Memory B cell (primary cell): ENCODE data around the gene NUP58.
"Not testable (repeated sequence)": the region's sequence is repeated elsewhere in the genome, so short reads cannot be mapped to it uniquely, and the experiment has no call there.

Experiments used
- ATAC-seq: fragments of 150-1000 bp; cut with Tn5 transposase; 2 replicates; pipeline ENCODE4 v1.10.0; 2021; ENCODE audit warnings: low read depth, mild to moderate bottlenecking, moderate library complexity
- DNase-seq, 2 donors: peaks; one replicate each; pipeline ENCODE4 v3.0.0; 2022; ENCODE audit warnings: low spot score in 2 of 2
- H3K27ac Mint-ChIP-seq: one replicate; pipeline ENCODE4 v1.8.0; 2022; ENCODE audit warnings: mild to moderate bottlenecking, moderate library complexity, mixed read lengths
- H3K27me3 Mint-ChIP-seq: one replicate; pipeline ENCODE4 v1.8.0; 2022; ENCODE audit warnings: mixed read lengths
- H3K36me3 Mint-ChIP-seq: one replicate; pipeline ENCODE4 v1.8.0; 2022; ENCODE audit warnings: mild to moderate bottlenecking, mixed read lengths
- H3K4me1 Mint-ChIP-seq: one replicate; pipeline ENCODE4 v1.8.0; 2022; ENCODE audit warnings: mixed read lengths
- H3K4me3 Mint-ChIP-seq: one replicate; pipeline ENCODE4 v1.8.0; 2022; ENCODE audit warnings: mild to moderate bottlenecking, moderate library complexity, mixed read lengths
- H3K9me3 Mint-ChIP-seq: one replicate; pipeline ENCODE4 v1.8.0; 2022; ENCODE audit warnings: mixed read lengths

NUP58 gene

GRCh38 chr13:25286969-25287961 lies 14.2 kb upstream of the NUP58 start, which contains the start of gene MTMR6:
Gene MTMR6, minus strand, starts transcription at chr13:25287488. Its CDS starts 241 bp downstream, at chr13:25287247.
- Mint-ChIP-seq H3K9me3 (no peaks in the 10 kb centered on the region), H3K36me3 (peaks cover 7% of the 10 kb centered on the region), H3K27ac (peak within 1 kb of the TSS; percentile 100), H3K4me3 (peak within 1 kb of the TSS; percentile 97), H3K27me3 (peaks cover 5% of the 10 kb centered on the region), H3K4me1 (peaks cover 14% of the 10 kb centered on the region)
- DNase-seq (peak; percentile 100), ATAC-seq (peak; percentile 88)

GRCh38 chr13:25288966-25289365 lies 12.5 kb upstream of the NUP58 start:
- DNase-seq (no peak), ATAC-seq (no peak)
- H3K27ac Mint-ChIP-seq, result no peak overlapping the region
- no peaks in the 10 kb centered on the region for H3K9me3 Mint-ChIP-seq
- H3K36me3 Mint-ChIP-seq, result no peaks in the 10 kb centered on the region
- no peak overlapping the region for H3K4me3 Mint-ChIP-seq
- peaks cover 5% of the 10 kb centered on the region for H3K27me3 Mint-ChIP-seq
- peaks cover 7% of the 10 kb centered on the region for H3K4me1 Mint-ChIP-seq

DNA sequence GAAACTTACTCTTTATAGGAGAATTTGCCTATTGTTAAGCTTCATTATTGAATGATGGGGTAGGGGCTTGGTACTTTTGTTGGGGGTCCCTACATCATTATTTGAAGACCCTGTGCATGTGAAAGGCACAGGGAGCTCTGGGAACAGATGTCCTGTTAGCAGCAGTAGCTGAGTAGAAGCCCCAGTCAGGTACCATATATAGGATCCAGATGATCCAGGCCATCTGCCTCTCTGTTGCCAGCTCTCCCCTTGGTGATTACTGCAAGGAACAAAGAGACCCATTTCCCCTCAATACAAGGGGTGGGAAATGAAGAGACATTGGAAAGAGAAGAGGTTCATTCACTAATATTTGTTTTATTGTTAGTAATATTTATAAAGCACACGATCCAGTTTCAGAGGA lies 9.7 kb upstream of the NUP58 start:
- H3K9me3 Mint-ChIP-seq, result no peaks in the 10 kb centered on the region
- no peak overlapping the region for H3K27ac Mint-ChIP-seq
- ATAC-seq, result no peak

DNA sequence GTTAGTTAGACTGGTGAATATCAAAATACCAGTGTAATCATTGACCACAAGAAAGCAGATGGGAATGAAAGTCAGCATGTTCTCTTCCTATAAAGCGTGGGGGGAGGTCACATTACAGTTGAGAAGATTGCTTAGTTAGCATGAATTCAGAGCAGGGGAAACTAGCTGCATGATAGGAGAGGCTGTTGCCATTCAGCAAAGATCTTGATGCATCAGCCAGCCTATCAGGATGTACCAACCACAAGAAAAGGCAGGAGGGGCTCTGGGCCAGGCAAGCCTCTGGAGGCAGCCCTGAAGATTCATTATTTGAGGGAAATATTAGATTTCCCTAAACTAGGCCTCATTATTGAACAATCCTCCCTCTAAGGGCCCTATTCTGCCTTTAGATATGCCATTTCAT lies 9.1 kb upstream of the NUP58 start:
- H3K4me1 Mint-ChIP-seq, result peaks cover 2% of the 10 kb centered on the region
- H3K36me3 Mint-ChIP-seq, result no peaks in the 10 kb centered on the region
- peaks cover 18% of the 10 kb centered on the region for H3K27me3 Mint-ChIP-seq
- no peak for ATAC-seq
- no peaks in the 10 kb centered on the region for H3K9me3 Mint-ChIP-seq
- H3K4me3 Mint-ChIP-seq, result no peak overlapping the region
- no peak overlapping the region for H3K27ac Mint-ChIP-seq
- DNase-seq, result no peak

More for the DNA sequence above, 9.7 kb upstream of the NUP58 start:
- DNase-seq, result no peak
- H3K4me3 Mint-ChIP-seq, result no peak overlapping the region
- peaks cover 16% of the 10 kb centered on the region for H3K27me3 Mint-ChIP-seq
- no peaks in the 10 kb centered on the region for H3K36me3 Mint-ChIP-seq
- peaks cover 2% of the 10 kb centered on the region for H3K4me1 Mint-ChIP-seq

DNA sequence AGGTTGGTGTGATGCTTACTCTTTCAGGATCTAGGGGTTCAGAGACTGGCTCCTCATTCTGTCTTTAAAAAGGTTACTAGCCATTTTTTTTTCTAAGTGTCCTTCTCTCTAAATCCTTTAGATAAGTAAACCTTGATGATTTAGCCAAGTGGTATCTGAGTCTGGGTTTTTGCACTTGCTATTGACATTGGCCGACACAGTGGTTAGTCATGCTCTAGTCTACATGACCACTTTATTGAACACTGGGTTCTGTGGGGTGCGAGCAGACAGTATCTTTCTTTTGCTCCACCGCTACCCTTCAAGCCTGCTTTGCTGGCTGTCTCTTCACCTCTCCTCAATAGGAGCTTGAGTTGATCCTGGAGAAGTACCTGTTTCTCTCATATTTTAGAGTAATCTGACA lies 6.2 kb upstream of the NUP58 start:
- ATAC-seq (no peak), DNase-seq (no peak)
- Mint-ChIP-seq H3K27me3 (peaks cover 17% of the 10 kb centered on the region), H3K4me3 (no peak overlapping the region), H3K27ac (no peak overlapping the region), H3K36me3 (no peaks in the 10 kb centered on the region), H3K4me1 (no peaks in the 10 kb centered on the region), H3K9me3 (no peaks in the 10 kb centered on the region)

DNA sequence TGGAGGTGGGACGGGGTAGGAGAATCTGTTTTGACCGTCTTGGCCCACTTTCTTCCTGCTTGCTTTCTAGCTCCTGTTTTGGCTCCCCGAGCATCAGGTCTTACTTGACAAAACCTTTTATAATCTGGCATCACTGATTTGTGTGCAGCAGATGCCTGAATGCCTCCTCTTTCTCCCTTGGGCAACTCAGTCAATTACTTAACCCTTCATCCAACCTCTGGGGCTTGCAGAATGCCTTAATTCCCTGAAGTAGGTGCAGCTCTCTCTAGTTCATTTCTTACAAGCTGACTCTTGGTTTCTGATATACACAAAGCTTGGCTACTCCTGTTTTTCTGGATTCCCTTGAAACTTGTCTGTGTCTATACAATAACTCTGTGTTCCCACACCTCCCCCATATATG lies 5.7 kb upstream of the NUP58 start:
- DNase-seq (no peak), ATAC-seq (no peak)
- H3K4me3 Mint-ChIP-seq, result no peak overlapping the region
- no peaks in the 10 kb centered on the region for H3K36me3 Mint-ChIP-seq
- no peaks in the 10 kb centered on the region for H3K9me3 Mint-ChIP-seq
- no peak overlapping the region for H3K27ac Mint-ChIP-seq
- no peaks in the 10 kb centered on the region for H3K4me1 Mint-ChIP-seq
- peaks cover 17% of the 10 kb centered on the region for H3K27me3 Mint-ChIP-seq

DNA sequence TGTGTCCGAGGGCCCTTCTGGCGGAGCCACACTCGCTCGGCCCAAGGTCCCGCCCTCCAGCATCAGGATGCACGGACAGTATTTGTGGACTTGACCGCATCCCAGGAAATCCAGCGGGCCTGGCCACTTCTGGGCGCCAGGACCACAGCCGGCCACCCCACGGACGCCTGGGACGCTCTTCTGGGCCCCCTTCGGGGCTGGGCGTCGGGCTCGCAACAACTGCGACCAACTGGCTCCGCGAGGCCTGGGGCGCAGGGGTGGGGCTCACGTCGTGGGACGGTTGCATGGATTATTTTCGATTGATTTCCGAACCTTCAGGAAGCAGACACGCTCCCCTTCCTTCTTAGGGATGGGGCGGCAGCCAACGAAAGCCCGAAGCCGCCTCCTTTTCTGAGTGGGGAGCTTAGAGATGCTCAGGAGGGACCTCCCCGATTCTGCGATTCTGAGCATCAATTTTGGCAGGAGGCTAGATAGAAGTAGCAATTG lies 521 bp upstream of the NUP58 start:
- Mint-ChIP-seq H3K9me3 (no peaks in the 10 kb centered on the region), H3K4me1 (peaks cover 21% of the 10 kb centered on the region), H3K27me3 (peaks cover 8% of the 10 kb centered on the region), H3K4me3 (peak overlapping the region; percentile 93), H3K36me3 (peaks cover 6% of the 10 kb centered on the region), H3K27ac (peak overlapping the region; percentile 96)
- ATAC-seq, result peak; percentile 12
- peak in 1 of 2 donors; percentile 42 for DNase-seq

DNA sequence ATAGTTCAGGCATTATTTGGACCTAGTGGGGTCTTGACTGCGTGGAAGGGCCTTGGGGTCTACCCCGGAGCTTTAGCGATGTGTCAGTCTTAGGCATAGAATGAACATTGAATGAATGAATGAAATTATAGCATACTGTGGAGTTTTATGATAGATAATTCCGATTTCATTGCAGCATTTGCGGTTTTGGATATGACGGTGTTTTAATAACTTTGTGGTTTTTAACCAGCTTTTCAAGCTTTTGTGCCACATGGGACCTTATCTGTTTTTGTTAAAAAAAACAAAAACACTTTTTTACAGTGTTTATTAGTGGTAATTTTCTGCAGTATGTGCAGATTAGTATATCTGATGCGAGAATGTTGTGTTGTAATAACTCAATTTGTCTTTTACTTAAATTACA lies 696 bp downstream of the NUP58 start:
- peaks cover 23% of the 10 kb centered on the region for H3K4me1 Mint-ChIP-seq
- peaks cover 6% of the 10 kb centered on the region for H3K36me3 Mint-ChIP-seq
- ATAC-seq, result no peak
- H3K27ac Mint-ChIP-seq, result peak overlapping the region; percentile 96
- peaks cover 2% of the 10 kb centered on the region for H3K27me3 Mint-ChIP-seq
- DNase-seq, result no peak
- H3K9me3 Mint-ChIP-seq, result no peaks in the 10 kb centered on the region
- peak overlapping the region; percentile 93 for H3K4me3 Mint-ChIP-seq

- DNase-seq (no peak), ATAC-seq (no peak)
- Mint-ChIP-seq H3K4me3 (no peak overlapping the region), H3K27me3 (no peaks in the 10 kb centered on the region), H3K27ac (no peak overlapping the region), H3K4me1 (peaks cover 29% of the 10 kb centered on the region), H3K36me3 (peaks cover 22% of the 10 kb centered on the region), H3K9me3 (no peaks in the 10 kb centered on the region)
Measured at GRCh38 chr13:25306671-25307464, 5.4 kb downstream of the NUP58 start.

GRCh38 chr13:25310891-25311290 lies 9.5 kb downstream of the NUP58 start:
- H3K36me3 Mint-ChIP-seq, result peaks cover 26% of the 10 kb centered on the region
- H3K27ac Mint-ChIP-seq, result no peak overlapping the region
- DNase-seq (no peak), ATAC-seq (no peak)
- H3K4me1 Mint-ChIP-seq, result peaks cover 10% of the 10 kb centered on the region
- H3K4me3 Mint-ChIP-seq, result no peak overlapping the region
- H3K27me3 Mint-ChIP-seq, result no peaks in the 10 kb centered on the region
- no peaks in the 10 kb centered on the region for H3K9me3 Mint-ChIP-seq

DNA sequence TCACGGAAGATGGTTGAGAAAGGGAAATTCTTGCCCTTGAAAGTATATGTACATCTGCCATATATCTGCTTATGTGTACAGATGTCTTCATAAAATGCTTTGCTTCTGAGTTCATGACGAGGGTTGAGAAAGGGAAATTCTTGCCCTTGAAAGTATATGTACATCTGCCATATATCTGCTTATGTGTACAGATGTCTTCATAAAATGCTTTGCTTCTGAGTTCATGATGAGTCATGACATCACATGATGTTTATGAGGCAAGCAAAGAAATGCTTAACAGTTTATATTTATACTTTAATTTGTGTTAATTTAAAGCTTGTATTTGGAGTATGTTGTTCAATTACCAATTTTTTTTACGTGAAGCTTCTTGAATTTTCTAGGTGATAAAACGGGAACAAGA lies 17.5 kb downstream of the NUP58 start:
- ATAC-seq, H3K27ac Mint-ChIP-seq, H3K9me3 Mint-ChIP-seq, H3K4me1 Mint-ChIP-seq, H3K4me3 Mint-ChIP-seq, H3K27me3 Mint-ChIP-seq, DNase-seq: not testable (repeated sequence)
- H3K36me3 Mint-ChIP-seq, result peaks cover 18% of the 10 kb centered on the region

DNA sequence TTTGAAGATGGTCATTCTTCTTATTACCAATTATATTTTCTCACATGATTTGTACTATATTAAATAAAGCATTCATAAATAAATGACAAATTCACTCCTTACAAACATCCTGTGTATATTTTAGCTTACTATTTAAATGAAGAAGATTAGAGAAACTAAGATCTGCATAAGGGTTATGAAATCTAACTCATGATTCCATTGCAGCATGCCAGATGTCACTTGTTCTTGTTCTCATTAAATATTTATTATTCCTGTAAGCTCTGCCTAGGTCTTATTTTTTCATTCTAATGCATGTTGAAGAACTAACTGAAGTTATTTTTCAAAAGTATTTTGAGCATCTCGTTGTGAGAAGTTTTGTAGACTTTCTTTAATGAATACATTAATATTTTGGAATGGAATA lies 18.3 kb downstream of the NUP58 start:
- Mint-ChIP-seq H3K27me3 (no peaks in the 10 kb centered on the region), H3K4me3 (no peak overlapping the region), H3K27ac (no peak overlapping the region), H3K9me3 (no peaks in the 10 kb centered on the region), H3K36me3 (peaks cover 21% of the 10 kb centered on the region), H3K4me1 (no peaks in the 10 kb centered on the region)
- no peak for ATAC-seq
- DNase-seq, result no peak

DNA sequence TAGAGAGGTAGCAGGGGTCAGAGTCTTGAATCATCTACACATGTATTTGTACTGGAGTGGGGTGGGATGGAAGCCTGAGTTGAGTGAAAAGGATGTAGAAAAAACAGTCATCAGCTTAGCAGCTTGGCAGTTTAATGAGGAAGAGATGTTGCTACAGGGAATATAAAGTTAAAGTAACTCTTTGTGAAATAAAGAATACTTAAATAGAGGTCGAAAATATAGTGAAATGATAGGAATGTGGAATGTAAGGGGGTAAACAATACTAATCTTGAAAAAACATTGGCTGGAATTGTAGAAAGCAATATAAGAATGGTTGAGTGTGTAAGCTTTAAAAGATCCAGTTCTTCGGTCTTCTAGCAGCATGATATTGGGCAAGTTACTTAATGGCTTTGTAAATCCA lies 22.7 kb downstream of the NUP58 start:
- DNase-seq, result no peak
- Mint-ChIP-seq H3K27ac (peak overlapping the region; percentile 56), H3K4me1 (no peaks in the 10 kb centered on the region), H3K4me3 (no peak overlapping the region), H3K36me3 (peaks cover 14% of the 10 kb centered on the region), H3K27me3 (no peaks in the 10 kb centered on the region), H3K9me3 (no peaks in the 10 kb centered on the region)
- no peak for ATAC-seq

GRCh38 chr13:25329706-25330105 lies 28.3 kb downstream of the NUP58 start:
- no peak for DNase-seq
- H3K27ac Mint-ChIP-seq, result no peak overlapping the region
- no peak overlapping the region for H3K4me3 Mint-ChIP-seq
- no peak for ATAC-seq
- H3K9me3 Mint-ChIP-seq, result no peaks in the 10 kb centered on the region
- H3K27me3 Mint-ChIP-seq, result no peaks in the 10 kb centered on the region
- peaks cover 19% of the 10 kb centered on the region for H3K36me3 Mint-ChIP-seq
- no peaks in the 10 kb centered on the region for H3K4me1 Mint-ChIP-seq
